AG04449 (cell line): ENCODE data around the gene TNFRSF8.

ENCODE experiments used
- CTCF ChIA-PET: fragments of 350-600 bp; formaldehyde crosslinking; extraction: SDS; loops from one replicate; lab custom pipeline; 2021; ENCODE audit warnings: antibody characterized with exemption; lab: Yijun Ruan, JAX
- POLR2A ChIA-PET: fragments of 400-600, 350-600 bp; formaldehyde crosslinking; extraction: SDS; loops from one replicate; lab custom pipeline; 2020; ENCODE audit warnings: antibody characterized with exemption, inconsistent platforms; lab: Yijun Ruan, JAX
- DNase-seq: peaks from one replicate; pipeline ENCODE4 v3.0.0-alpha.2; 2010; ENCODE audit warnings: low read depth, low spot score
- H3K4me3 ChIP-seq: 2 replicates; pipeline ENCODE4 v1.5.1; 2011; ENCODE audit warnings: low read depth, mild to moderate bottlenecking, control low read depth, low read length
- TF ChIP-seq, protein P1 (sequence below): IDR thresholded peaks from one replicate; pipeline ENCODE4 v1.5.1; 2011; ENCODE audit warnings: mild to moderate bottlenecking, moderate library complexity, low read length, control low read depth, inconsistent platforms; ENCODE audit not compliant: insufficient read depth; ENCODE audit errors: missing control alignments

The TNFRSF8 gene

DNA sequence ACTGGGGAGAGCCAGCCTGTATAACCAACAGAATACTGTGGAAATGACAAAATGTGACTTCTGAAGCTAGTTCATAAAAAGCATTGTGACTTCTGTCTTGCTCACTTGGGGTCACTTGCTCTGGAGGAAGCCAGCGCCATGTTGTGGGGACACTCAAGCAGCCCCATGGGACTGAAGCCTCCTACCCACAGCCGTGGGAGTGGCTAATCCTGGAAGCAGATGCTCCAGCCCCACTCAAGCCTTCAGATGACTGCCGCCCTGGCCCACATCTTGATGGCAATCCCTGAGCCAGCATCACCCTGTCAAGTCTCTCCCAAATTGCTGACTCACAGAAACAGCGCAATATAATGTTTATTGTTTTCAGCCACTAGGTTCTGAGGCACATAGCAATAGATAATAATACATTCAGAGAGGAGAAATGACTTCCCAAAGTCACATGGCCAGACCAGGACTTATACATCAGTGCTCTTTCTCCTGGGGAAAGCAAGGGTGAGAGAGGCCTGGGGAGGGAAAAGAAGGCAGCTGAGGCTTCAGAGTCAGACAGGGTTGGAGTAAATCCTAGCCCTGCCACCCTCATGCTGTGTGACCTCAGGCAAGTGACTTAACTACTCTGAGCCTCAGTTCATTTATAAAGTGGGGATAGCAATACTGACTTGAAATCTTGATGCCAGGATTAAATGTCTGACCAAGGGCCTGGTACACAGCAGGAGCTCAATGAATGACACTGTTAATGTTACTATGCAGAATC, 5.0 kb upstream of the TNFRSF8 start:
- POLR2A ChIA-PET, result no interaction called here

DNA sequence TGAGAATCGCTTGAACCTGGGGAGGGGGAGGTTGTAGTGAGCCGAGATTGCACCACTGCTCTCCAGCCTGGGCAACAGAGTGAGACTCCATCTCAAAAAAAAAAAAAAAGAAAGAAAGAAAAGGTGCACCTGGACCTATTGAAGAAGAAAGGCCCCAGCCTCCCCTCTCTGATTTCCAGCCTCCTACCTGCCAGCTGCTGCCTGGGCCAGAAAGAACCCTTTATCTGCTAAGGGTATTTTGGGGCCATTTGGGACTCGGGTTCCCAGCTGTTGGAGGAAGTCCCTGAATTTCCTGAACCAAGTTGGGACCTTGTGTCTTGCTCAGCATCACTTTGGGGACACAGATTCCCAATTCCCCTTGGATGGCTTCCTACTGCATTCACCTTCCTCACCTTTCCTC, 3.9 kb upstream of the TNFRSF8 start:
- no peak for DNase-seq
- ChIA-PET CTCF (interaction anchor here (0.7 kb wide), 1 partner anchor 170 kb away, joined by 3 read pairs; no protein-coding TSS in a partner anchor), POLR2A (interaction anchor here (0.6 kb wide), 1 partner anchor 17 kb away, joined by 3 read pairs; no protein-coding TSS in a partner anchor)
- H3K4me3 ChIP-seq, result no peak overlapping the region
- TF ChIP-seq, protein P1, sequence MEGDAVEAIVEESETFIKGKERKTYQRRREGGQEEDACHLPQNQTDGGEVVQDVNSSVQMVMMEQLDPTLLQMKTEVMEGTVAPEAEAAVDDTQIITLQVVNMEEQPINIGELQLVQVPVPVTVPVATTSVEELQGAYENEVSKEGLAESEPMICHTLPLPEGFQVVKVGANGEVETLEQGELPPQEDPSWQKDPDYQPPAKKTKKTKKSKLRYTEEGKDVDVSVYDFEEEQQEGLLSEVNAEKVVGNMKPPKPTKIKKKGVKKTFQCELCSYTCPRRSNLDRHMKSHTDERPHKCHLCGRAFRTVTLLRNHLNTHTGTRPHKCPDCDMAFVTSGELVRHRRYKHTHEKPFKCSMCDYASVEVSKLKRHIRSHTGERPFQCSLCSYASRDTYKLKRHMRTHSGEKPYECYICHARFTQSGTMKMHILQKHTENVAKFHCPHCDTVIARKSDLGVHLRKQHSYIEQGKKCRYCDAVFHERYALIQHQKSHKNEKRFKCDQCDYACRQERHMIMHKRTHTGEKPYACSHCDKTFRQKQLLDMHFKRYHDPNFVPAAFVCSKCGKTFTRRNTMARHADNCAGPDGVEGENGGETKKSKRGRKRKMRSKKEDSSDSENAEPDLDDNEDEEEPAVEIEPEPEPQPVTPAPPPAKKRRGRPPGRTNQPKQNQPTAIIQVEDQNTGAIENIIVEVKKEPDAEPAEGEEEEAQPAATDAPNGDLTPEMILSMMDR, result no peak

More for the DNA sequence above, 5.0 kb upstream of the TNFRSF8 start:
- CTCF ChIA-PET, result no interaction called here
- no peak overlapping the region for H3K4me3 ChIP-seq
- TF ChIP-seq, protein P1, result no peak
- DNase-seq, result no peak

DNA sequence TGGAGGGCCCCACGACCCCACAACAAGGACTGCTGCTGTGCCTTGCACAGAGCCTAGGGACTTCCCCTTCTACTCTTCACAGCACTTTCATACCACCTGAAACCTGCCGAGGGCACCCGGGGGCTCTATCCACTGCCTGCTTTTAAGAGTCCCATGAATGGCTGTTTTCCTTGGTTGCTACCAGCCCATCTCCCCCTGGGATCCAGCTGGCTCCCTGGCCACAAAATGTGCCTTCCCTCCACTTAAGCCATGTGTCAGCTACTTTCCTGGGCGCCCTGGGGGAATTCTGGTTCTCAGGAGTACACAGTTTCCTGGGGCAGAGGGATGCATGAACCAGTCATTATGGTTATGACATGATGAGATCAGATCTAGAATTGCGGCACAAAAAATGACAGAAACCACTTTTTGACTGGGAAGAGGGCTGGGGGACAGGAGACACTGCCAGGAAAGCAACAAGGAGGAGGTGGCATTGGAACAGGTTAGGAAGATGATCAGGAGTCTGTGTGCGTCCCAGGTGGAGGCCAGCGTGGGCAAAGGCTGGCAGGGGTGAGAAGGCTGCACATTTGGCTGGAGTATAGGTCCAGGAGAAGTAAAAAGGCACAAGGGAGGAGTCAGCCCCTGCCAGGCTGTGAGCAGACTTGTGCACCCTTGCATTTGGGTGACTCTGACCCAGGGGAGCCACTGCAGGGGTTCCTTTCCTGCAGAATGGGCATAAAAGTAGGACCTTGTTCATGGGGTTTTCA, 3.2 kb upstream of the TNFRSF8 start:
- DNase-seq, result no peak
- TF ChIP-seq, protein P1, result no peak
- CTCF ChIA-PET, result interaction anchor here (0.7 kb wide), 1 partner anchor 169 kb away, joined by 3 read pairs; no protein-coding TSS in a partner anchor
- H3K4me3 ChIP-seq, result no peak overlapping the region
- POLR2A ChIA-PET, result no interaction called here

DNA sequence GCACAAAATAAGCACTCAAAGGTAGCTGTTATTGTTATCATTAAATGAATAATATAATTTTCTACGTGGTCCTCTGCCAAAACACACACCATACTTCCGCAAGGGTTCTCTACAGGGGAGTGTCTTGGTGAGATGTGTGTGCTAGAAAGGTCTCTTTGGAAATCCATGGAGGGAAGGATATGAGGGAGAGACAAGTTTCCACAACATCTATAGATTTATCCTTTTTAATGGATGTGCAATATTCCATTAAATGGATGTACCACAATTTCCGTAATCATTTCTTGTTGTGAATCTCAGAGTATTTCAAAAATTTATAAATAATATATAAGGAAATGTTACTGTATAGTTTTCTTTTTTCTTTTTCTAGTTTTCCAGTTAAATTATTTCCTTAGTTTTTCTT, 2.6 kb upstream of the TNFRSF8 start:
- TF ChIP-seq, protein P1, result no peak
- H3K4me3 ChIP-seq, result no peak overlapping the region
- CTCF ChIA-PET, result no interaction called here
- POLR2A ChIA-PET, result no interaction called here
- no peak for DNase-seq

DNA sequence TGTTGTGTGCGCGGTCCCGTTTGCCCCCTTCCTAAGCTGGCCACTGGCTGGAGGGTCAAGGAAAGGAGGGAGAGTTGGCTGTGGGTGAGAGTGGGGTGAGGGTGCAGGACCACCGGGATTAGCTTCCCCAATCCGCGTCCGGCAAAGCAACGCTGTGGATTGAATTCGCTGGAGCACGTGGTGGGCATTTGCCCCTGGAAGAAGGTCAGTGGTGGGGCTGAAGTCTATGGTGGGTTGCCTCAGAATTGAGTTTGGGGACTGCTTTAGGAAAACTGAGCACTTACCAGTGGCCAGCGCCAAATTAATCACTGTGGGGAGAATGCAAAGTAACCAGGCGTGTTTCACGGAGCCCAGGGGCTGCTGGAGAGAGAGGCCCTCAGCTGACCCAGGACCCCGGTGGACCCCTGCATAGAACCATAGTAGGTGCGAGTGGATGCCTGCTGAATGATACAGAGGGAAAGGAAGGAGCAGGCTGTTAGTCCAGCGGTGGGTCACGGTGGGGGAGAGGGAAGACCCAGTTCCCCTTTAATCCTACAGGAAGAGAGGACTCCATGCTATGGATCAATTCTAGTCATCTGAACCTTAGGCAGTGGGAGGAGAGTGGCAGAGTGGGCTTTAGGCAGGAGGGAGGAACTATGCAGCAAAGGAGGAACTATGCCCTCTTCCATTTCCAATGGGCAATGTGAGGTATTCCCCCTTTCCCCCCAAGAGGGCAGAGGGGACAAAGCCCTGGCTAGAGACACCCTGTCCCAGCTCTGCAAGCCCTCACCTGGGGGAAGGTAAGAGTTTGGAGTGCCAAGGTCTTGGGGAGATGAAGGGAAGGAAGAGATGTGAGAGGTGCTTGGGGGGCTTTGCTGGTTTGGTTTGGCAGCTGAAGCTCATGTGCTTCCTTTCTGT, 1.2 kb downstream of the TNFRSF8 start:
- POLR2A ChIA-PET, result interaction anchor here (0.6 kb wide), 1 partner anchor 156 kb away, joined by 3 read pairs; no protein-coding TSS in a partner anchor
- CTCF ChIA-PET, result interaction anchor here (5.4 kb wide), 1 partner anchor 15 kb away, joined by 56 read pairs; no protein-coding TSS in a partner anchor
- DNase-seq, result no peak
- no peak overlapping the region for H3K4me3 ChIP-seq
- TF ChIP-seq, protein P1, result no peak
